ENCODE measurements around the gene ADGRD2. TPM values are rescaled to one million over a fixed set of nuclear protein-coding genes. Genes with fewer than 3 reads are reported as not detected.
A peak's percentile ranks its signal among the peaks of the same experiment; 100 is the strongest.

Gene ADGRD2
- polyA plus RNA-seq, 2 of the 4 experiments (the other 2 are of a cell fraction) = not detected

- peaks cover 9% of the 10 kb centered on the region; the same call in 1 of the 3 replicates for H3K9me3 ChIP-seq
- 63% methylated on average over 3 of the region's 3 CpGs for WGBS (ENCODE audit: missing lambda C conversion rate)
- ChIA-PET POLR2A (no interaction called here), CTCF (interaction anchor here (1.5 to 2.0 kb wide), 2 partner anchors 9 to 46 kb away, joined by 3 to 5 read pairs; no protein-coding TSS in a partner anchor)
- DNase-seq (ENCODE audit: low read depth in 1 of 2, low spot score in 1 of 2) (no peak), ATAC-seq (no peak), FAIRE-seq (no peak)
- H3K4me1 ChIP-seq = no peaks in the 10 kb centered on the region
- no peak overlapping the region for H3K4me2 ChIP-seq
- H3K27ac ChIP-seq = no peak overlapping the region
- no peak for TF ChIP-seq RFX5 (IDR thresholded peaks at IDR 0.05)
- TF ChIP-seq, protein P1, sequence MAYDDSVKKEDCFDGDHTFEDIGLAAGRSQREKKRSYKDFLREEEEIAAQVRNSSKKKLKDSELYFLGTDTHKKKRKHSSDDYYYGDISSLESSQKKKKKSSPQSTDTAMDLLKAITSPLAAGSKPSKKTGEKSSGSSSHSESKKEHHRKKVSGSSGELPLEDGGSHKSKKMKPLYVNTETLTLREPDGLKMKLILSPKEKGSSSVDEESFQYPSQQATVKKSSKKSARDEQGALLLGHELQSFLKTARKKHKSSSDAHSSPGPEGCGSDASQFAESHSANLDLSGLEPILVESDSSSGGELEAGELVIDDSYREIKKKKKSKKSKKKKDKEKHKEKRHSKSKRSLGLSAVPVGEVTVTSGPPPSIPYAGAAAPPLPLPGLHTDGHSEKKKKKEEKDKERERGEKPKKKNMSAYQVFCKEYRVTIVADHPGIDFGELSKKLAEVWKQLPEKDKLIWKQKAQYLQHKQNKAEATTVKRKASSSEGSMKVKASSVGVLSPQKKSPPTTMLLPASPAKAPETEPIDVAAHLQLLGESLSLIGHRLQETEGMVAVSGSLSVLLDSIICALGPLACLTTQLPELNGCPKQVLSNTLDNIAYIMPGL (CRISPR knock-in tag; IDR thresholded peaks at IDR 0.05; ENCODE audit: borderline replicate concordance) = no peak
- no peak overlapping the region for H3K4me3 ChIP-seq
These were observed 15.5 kb downstream of the ADGRD2 start for GRCh38 chr9:124465736-124466135.

DNA sequence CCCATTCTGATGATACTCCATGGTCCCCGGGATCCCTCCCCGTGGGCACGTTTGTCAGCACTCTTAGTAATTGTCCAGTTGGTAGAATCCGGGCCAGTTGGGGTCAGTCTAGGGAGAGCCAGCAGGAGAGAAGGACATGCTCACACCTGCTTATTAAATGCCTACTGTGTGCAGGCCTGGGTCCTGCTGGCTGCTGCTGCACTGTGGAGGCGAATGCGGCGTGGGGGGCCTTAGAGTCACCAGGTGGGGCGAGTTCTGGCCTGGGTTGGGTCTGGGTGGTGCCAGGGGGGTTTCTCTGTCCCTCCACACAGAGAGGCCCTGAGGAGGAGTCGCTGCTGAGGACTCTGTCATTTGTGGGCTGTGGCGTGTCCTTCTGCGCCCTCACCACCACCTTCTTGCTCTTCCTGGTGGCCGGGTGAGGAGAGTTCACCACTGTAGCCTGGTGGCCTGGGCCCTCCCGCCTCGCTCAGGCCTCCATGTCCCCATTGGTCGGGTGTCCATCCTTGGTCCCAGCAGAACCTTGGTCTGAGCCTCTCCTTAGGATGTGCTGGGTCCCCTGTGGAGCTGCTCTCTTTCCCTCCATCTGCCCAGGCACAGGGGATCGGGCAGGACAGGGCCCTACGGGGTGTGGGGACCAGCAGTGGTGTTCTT lies 17.3 kb downstream of the ADGRD2 start:
- CTCF ChIA-PET = no interaction called here
- Histone ChIP-seq H3K9me3 (0 out of 3 replicates have a peak, but pooled peaks cover 6% of the 10 kb centered on the region), H3K4me3 (no peak overlapping the region), H3K4me1 (no peaks in the 10 kb centered on the region), H3K27ac (no peak overlapping the region), H3K4me2 (no peak overlapping the region)
- FAIRE-seq (no peak), DNase-seq (ENCODE audit: low read depth in 1 of 2, low spot score in 1 of 2) (no peak), ATAC-seq (peak in 1 of 2 experiments; percentile 28; a peak in 3 of 6 replicates)
- WGBS (ENCODE audit: missing lambda C conversion rate) = 80% methylated on average over 16 of the region's 17 CpGs
- no peak for TF ChIP-seq ELK1 (IDR thresholded peaks at IDR 0.05; ENCODE audit: low read depth, low read length)
- TF ChIP-seq NFE2L2 (conservative IDR thresholded peaks at IDR 0.05; ENCODE audit: low read length) = no peak
- TF ChIP-seq CBX8 (IDR thresholded peaks at IDR 0.05) = no peak
- TF ChIP-seq CEBPB (IDR thresholded peaks at IDR 0.05) = no peak
- TF ChIP-seq KDM1A (IDR thresholded peaks at IDR 0.05; ENCODE audit: low read depth) = no peak
- TF ChIP-seq ZSCAN20 (CRISPR knock-in tag; IDR thresholded peaks at IDR 0.05) = no peak
- TF ChIP-seq, protein P2, sequence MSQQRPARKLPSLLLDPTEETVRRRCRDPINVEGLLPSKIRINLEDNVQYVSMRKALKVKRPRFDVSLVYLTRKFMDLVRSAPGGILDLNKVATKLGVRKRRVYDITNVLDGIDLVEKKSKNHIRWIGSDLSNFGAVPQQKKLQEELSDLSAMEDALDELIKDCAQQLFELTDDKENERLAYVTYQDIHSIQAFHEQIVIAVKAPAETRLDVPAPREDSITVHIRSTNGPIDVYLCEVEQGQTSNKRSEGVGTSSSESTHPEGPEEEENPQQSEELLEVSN (IDR thresholded peaks at IDR 0.05; ENCODE audit: borderline replicate concordance, low read depth) = no peak
- TF ChIP-seq CTCF (IDR thresholded peaks at IDR 0.05) = no peak
- no peak for TF ChIP-seq HDAC2 (IDR thresholded peaks at IDR 0.05)
- TF ChIP-seq RAD21 (conservative IDR thresholded peaks at IDR 0.05 in 1 of 2, IDR thresholded peaks at IDR 0.05 in 1 of 2) = no peak
- no peak for TF ChIP-seq PBX3 (IDR thresholded peaks at IDR 0.05)
- no peak for TF ChIP-seq CBX2 (IDR thresholded peaks at IDR 0.05; ENCODE audit: borderline replicate concordance, low read depth)
- no peak for TF ChIP-seq SMC3 (IDR thresholded peaks at IDR 0.05)
- no peak for TF ChIP-seq TFCP2L1 (CRISPR knock-in tag; IDR thresholded peaks at IDR 0.05)
- TF ChIP-seq JUNB (IDR thresholded peaks at IDR 0.05) = no peak
- TF ChIP-seq HOXA7 (CRISPR knock-in tag; IDR thresholded peaks at IDR 0.05) = no peak
- no peak for TF ChIP-seq MAZ (IDR thresholded peaks at IDR 0.05; ENCODE audit: borderline replicate concordance, low read depth, low read length)
- TF ChIP-seq, protein P3, sequence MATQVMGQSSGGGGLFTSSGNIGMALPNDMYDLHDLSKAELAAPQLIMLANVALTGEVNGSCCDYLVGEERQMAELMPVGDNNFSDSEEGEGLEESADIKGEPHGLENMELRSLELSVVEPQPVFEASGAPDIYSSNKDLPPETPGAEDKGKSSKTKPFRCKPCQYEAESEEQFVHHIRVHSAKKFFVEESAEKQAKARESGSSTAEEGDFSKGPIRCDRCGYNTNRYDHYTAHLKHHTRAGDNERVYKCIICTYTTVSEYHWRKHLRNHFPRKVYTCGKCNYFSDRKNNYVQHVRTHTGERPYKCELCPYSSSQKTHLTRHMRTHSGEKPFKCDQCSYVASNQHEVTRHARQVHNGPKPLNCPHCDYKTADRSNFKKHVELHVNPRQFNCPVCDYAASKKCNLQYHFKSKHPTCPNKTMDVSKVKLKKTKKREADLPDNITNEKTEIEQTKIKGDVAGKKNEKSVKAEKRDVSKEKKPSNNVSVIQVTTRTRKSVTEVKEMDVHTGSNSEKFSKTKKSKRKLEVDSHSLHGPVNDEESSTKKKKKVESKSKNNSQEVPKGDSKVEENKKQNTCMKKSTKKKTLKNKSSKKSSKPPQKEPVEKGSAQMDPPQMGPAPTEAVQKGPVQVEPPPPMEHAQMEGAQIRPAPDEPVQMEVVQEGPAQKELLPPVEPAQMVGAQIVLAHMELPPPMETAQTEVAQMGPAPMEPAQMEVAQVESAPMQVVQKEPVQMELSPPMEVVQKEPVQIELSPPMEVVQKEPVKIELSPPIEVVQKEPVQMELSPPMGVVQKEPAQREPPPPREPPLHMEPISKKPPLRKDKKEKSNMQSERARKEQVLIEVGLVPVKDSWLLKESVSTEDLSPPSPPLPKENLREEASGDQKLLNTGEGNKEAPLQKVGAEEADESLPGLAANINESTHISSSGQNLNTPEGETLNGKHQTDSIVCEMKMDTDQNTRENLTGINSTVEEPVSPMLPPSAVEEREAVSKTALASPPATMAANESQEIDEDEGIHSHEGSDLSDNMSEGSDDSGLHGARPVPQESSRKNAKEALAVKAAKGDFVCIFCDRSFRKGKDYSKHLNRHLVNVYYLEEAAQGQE (IDR thresholded peaks at IDR 0.05) = no peak
- TF ChIP-seq ATOH8 (CRISPR knock-in tag; IDR thresholded peaks at IDR 0.05; ENCODE audit: low read depth) = no peak
- POLR2A ChIA-PET = no interaction called here
